ENCODE measurements around the gene CPEB3.
"Not testable (repeated sequence)": the region's sequence is repeated elsewhere in the genome, so short reads cannot be mapped to it uniquely, and the experiment has no call there.

CPEB3 gene

DNA sequence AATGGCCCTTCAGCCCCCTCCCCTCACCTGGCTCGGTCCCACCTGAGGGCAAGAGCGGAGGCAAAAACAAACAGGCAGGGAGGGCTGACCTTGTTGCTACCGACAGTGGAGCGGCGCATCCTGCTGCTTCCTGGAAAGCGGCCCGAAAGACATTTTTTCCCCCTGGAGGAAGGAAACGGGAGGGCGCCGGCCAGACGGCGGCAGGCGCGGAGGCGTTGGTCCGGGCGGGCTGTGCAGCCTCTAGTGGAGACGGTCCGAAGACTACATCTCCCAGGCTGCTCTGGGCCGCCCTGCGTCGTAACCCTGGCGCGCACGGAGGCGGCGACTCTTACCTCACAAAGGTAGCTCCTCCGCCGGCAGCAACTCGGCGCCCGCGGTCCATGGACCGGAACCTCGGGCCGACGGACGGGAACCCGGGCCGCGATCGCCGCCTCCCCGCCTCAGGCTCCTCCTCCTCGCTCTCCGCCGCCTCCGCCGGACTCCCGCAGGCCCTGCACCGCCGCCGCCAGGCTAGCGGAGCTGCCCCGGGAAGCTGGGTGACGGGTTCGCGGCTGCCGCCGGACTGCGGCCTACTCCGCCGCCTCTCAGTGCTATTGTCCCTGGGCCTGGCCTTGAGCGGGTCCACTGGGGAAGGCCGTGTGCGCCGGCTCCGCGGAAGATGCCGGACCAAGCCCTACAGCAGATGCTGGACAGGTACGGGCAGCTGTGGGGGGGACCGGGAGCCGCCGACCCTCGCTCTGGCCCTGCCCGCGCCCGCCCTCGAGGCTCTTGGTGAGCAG lies at the start of gene CPEB3, which contains the start of gene MARCHF5:
Gene CPEB3 (minus strand): TSS at position 242 of the 779 bp plus-strand sequence. CDS start 50,728 bp downstream, outside the sequence.
Gene MARCHF5 (plus strand): TSS at position 331 of the 779 bp plus-strand sequence. CDS start 328 bp downstream, at position 659.
- peak; percentile 90 for DNase-seq

DNA sequence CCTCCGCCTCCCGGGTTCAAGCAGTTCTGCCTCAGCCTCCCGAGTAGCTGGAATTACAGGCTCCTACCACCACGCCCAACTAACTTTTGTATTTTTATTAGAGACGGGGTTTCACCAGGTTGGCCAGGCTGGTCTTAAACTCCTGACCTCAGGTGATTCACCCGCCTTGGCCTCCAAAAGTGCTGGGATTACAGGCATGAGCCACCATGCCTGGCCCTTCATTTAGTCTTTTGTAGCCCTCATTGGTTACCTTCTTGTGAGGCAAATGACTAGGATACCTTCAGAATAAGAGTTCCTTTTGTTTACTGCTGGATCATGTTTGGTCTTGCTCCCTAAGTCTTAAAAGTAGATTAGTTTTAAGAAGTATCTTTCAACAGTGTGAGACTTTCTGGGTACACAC lies 39.0 kb upstream of the CPEB3 start:
- not testable (repeated sequence) for DNase-seq

DNA sequence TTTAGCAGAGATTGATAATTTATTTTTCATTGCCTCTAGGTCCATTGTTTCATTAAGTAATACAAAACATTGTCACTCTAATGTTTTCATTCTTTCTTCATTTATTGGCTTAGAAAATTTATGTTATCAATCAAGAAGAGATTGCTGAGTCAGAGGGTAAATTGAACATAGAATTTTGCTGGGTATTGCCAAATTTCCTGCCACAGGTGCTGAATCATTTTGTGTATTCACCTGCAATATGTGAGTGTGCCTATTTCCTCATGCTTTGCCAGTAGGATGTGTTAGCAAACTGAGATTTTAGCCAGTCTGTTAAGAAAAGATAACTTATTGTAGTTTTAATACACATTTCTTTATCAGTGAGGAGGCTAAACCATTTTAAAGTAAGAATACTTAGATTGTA lies 38.1 kb upstream of the CPEB3 start:
- DNase-seq = no peak

DNA sequence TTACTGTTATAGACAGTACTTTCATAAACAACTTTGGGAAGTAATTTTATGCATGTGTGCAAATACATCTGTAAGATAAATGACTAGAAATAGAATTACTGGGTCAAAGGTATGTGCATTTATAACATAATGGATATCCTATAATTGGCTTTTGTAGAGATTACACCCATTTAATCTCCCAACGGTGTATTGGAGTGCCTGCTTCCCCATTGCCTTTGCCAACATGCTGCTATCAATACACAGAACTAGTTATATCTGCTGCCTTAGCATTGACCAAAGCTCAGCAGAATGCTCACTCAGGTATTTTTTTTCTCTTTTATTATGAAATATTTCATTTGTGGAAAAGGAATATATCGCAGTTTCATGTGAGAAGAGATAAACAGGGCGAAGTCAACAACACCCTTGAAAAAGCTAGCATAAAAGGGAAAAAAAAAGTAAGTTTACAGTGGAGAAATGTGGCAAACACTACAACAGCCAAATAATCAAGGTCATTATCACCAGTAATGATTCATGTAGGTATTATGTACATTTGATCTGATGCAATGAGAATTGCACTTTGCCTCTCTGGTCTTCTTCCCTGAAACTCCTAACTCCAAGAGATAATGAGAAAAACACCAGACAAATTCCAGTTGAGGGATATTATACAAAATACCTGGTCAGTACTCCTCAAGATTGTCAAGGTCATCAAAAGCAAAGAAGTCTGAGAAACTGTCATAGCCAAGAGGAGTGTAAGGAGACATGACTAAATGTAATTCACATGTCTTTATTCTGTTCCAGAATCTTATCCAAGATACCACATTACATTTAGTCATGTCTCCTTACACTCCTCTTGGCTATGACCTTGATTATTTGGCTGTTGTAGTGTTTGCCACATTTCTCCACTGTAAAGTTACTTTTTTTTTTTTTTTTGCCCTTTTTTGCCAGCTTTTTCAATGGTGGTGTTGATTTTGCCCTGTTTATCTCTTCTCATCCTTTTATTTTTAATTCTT lies 36.9 kb upstream of the CPEB3 start:
- no peak for DNase-seq

DNA sequence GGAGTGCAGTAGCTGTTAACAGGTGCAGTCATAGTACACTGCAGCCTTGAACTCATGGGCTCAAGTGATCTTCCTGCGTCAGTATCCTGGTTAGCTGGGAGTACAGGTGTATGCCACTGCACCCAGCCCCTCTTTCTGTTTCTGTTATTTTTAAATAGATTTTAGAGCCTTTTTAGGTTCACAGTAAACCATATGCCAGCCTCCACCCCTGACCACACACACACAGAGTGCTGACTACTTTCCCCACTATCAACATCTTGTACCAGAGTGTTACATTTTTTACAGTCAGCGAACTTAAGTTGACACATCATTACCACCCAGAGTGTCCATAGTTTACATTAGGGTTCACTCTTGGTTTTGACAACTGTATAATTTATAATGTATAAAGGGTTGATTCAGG lies 32.2 kb upstream of the CPEB3 start:
- DNase-seq = no peak

DNA sequence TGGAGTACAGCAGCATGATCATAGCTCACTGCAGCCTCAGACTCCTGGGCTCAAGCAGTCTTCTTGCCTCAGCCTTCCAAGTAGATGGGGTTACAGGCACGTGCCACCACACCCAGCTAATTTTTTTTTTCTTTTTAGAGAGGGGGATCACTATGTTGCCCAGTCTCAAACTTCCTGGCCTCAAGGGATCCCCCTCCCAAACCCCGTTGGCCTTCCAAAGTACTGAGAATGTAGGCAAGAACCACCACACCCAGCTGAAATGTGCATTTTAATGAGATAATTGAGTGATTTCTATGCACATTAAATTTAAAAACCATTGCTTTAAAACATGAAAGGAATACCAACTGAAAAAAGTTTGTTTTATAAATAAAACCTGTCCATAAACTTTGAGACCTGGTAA lies 25.7 kb upstream of the CPEB3 start:
- DNase-seq = no peak

DNA sequence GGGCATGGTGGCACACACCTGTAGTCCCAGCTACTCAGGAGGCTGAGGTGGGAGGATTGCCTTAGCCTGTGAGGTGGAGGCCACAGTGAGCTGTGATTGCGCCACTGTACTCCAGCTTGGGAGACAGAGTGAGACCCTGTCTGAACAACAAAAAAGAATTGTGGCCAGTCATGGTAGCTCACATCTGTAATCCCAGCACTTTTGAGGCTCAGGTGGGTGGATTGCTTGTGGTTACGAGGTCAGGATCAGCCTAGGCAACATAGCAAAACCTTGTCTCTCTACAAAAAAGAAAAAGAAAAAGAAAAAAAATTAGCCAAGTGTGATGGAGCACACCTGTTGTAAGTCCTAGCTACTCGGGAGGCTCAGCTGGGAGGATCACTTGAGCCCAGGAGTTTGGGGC lies 22.9 kb upstream of the CPEB3 start:
- DNase-seq = no peak

DNA sequence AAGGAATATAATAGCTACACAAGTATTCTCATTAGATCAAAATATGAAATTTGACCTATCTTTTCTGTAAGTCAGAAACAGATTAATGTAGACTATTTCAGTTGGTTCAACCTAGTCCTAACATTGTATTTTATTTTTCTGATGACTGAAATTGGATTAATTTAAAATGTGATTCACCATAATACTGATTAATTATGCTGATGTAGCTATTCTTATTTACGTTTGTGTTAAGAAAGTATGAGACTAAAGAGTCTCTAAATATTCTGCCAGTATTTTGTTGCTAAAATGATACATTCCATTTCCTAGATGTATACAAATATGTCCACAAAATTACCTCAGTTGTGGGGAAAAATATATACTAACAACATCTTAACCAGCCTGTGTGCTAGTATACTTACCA lies 18.4 kb upstream of the CPEB3 start:
- no peak for DNase-seq

DNA sequence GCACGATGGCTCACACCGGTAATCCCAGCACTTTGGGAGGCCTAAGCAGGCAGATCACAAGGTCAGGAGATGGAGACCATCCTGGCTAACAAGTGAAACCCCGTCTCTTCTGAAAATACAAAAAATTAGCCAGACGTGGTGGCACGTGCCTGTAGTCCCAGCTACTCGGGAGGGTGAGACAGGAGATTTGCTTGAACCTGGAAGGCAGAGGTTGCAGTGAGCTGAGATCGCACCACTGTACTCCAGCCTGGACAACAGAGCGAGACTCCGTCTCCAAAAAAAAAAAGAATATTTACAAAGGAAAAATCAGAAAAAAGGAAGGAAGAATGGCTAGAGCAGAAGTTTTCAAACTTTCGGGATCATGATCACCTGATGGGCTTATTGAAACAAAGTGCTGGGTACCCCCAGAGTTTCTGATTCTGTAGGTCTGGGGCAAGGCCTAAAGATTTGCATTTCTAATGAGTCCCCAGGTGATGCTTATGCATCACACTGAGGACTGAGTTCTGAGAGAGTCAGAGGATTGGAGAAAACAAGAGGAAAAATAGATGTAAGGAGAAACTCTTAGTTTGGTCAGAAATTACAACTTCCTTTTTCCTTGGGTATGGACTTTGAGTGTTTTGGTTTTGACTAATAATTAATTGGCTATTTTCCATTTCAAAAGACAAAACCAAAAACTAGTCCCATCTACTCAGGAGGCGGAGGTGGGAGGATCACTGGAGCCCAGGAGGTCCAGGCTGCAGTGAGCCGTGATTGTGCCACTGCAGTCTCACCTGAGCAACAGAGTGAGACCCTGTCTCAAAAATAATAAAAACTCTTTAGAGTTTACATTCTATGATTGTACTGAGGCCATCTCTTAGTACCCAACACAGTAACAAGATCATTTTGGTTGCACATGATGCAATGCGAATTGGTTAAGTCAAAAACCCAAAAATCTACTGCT lies 14.5 kb upstream of the CPEB3 start:
- DNase-seq = no peak

DNA sequence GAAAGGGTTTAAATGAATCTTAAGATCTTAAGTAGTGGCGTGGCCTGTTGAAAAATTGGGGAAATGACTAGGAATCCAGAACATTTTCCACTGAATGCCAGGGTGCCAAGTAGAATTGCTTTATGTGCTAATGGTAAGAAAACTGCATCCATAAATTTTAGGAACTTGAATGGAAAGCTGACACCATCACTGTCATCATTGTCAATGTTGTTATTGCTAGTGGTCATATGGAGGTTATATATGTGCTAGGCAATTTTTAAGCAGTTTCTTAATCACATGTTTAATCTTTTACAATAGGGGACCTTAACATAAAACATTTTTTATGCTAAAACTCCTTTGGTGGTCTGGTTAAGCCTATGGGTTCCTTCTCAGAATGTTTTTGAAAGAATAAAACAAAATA lies 13.2 kb upstream of the CPEB3 start:
- no peak for DNase-seq

DNA sequence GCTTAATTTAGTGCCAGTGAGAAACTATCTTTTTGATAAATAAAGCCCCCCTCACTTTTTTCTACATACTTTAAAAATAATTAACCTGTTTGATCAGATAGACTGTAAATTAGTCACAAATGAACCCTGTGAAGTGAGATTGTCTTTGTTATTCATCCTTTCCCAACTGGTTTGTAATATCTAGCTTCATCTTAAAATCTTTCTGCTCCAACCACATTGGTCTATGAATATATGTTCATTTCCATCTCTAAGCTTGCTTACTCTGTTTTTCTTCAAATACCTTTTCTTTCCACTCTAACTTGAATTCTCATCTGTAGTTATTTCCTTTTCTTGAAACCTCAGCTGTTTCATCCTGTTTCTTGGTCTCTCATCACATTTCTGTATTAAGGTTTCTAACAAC lies 12.2 kb upstream of the CPEB3 start:
- DNase-seq = no peak

DNA sequence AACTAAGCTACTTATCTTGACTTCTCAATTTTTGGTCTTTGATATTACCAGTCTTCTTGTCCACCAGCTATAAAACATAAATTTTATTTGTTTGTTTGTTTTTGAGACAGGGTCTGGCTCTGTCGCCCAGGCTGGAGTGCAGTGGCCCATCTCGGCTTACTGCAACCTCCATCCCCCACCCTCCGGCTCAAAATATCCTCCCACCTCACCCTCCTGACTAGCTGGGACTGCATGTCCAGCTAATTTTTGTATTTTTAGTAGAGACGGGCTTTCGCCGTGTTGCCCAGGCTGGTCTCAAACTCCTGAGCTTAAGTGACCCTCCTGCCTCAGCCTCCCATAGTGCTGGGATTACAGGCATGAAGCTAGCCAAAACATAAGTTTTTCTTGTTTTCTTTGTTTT lies 7.6 kb upstream of the CPEB3 start:
- no peak for DNase-seq

DNA sequence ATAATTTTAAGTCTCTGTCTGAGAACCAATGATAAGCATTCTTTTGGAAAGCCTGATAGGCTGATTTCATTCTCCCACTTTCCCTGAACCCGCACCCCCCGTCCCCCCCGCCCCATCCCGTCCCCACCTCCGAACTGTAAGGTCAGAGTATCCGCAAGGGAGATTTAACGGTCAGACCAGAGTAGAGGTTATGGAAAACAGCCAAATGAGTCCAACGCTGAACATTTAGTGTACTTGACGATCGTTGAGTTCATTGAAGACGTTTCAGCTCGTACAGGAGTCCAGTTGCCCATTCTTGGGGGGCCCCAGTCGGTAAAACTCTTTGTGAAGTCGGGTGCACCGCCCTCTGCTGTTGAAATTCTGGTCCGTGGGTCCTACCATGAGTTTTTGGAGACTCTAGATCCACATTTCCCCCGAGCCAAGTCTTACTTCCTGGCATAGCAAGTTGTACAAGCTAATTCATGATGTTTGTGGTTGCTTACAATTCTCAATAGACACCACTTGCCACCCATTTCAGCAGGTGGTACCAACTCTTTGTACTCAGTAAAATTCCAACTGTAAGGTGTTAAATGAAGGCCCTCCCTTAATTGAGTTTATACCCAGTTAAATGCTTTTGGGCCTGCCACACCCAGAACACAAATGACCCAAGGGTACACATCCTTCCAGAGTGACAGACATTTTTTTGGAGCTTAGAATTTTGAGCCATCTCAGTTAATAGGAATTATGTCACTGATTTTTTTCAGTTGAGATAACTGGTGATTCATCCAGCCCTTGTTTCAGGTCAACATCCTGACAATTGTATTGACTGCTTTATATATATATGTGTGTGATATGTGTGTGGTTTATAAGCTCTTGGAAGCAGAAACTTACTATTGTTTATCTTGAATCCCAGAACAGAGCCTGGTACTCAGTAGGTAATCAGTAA lies 1.3 kb upstream of the CPEB3 start:
- DNase-seq = peak; percentile 25

DNA sequence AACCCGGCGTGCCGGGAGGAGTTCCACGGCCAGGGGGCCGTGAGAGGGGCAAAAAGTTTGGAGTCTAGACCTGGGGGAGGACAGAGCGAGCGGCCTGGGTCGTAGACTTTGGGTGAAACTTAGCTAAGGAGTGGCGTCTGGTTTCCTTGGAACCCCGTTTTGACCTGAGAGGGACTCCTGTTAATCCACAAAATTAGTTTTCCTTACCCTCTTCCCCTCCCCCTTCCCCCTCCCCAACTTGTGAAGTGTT lies 663 bp upstream of the CPEB3 start:
- DNase-seq = no peak

DNA sequence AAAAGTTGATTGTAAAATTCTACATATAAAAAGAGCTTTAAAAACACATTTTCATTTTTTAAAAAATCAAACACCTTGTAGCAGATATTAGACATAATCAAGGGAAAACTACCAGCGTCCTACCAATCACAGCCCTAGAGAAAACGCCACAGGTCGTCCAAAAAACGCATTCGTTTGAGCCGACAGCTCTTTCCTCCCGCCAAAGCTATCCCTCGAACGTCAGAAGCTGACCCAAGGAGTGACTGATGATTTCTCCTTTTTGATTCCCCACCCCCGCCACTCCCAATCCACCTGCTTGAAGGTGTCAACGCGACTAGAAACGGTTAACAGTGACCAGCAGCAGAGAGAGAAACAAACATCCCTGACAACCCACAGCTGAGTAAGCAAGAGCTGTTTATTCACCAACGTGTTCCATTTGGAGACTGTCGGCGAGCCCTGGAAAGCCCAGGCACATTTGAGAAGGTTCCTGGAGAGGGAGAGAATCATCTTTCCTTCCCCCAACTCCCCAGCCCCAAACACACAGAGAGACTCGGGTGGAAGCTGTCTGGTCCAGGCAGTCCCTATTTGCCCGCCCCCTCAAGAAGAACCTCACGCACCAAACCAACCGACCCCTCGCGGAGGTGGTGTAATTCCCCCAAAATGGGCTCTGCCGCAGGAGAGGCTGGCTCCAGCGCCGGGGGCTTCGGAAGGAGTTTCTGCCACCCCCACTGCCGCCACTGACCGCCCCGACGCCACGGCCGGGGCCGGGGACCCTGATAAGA lies 622 bp downstream of the CPEB3 start:
- peak; percentile 36 for DNase-seq

DNA sequence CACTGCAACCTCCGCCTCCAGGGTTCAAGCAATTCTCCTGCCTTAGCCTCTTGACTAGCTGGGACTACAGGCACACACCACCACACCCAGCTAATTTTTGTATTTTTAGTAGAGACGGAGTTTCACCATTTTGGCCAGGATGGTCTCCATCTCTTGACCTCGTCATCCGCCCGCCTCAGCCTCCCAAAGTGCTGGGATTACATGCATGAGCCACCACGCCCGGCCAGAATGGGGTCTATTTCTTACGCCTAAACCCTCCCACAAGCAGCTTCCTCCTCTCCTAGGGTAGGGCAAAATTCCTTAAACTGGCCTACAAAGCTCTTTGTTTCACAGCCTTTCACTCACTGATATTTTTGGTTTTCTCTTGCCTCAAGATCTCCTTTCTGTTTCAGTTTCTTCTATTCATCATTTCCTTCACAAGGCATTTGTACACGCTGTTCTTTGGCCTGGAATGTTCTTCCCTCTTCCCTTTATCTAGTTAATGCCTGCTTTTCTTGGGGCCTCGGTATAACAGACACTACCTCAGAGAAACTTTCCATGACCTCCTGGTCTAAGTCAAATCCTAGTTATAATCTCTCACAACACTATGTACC lies 6.7 kb downstream of the CPEB3 start:
- DNase-seq = no peak

DNA sequence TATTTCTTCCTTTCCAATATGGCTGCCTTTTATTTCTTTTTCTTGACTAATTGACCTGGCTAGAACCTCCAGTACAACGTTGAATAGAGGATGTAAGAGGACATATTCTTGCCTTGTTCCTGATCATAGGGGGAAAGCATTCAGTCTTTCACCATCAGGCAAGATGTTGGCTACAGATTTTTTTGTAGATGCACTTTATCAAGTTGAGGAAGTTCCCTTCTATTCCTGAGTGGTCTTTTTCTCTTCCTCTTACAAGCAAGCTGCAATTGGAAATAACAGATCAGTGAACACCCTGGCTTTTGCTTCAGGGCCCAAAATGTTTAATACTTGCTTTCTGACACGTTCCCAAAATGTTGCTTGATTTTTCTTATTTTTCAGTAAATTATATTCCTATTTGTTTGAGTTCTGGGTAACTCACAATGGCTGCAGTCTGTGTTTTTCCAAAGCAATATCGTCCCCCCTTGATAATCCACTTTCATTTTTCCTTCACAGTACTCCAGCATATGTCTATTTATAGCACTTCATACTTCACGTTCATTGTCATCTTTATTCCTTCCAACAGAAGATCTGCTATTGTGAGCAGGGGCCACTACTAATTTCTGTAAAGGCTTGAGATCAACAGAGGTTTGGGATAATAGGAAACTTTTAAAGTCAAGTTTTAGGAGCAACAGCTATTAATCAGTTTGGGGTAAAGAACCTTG lies 11.7 kb downstream of the CPEB3 start:
- no peak for DNase-seq

DNA sequence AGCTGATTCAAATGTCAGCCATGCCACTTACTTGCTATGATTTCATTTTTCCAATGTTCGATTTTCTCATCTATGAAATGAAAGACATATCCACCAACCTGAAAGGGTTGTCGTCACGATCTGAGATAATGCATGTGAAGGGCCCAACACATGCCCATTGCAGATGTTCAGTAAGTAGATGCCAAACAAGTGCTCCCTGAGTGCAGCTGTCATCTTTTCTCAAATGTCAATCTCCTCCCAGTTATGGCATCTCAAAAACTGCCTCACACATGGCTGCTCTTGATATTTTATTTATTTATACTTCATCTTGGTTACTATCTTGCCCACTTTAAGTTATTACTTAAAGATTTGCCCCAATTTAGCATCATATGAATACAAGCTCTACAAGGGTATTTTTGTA lies 16.8 kb downstream of the CPEB3 start:
- DNase-seq = no peak

DNA sequence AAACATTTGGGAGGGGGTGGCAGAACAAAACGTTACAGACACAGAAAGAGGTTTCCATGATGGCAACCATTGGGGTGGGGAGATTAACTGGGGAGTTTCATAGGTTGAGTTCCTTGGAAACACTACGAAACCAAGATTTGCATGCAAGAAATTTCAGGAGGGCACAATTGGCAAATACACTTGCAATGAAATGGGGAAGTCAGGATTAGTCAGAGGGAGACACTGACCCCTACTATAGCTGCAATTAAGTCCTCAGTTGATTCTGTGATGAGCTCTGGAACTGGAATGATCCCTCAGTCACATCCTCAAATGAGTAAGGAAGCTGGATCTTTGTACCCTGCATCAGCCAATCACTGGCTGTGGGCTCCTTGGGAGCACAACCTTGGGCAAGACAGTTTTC lies 22.1 kb downstream of the CPEB3 start:
- no peak for DNase-seq

DNA sequence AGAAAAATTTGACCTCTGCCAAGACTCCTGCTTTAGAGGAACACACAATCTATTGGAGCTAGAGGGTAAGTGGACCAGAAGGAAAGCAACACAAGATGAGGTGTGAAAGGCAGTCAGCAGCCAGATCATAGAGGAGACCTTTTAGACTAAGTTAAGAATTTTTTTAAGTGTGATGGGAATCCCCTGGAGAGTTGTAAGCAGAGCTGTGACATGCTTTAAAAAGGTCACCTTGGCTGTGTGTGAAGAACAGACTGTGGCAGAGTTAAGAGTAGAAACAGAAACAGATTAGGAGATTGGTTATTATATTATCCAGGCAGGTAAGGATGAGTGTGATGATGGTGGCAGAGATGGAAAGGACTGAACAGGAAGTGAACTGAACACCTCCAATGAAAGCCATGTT lies 23.5 kb downstream of the CPEB3 start:
- no peak for DNase-seq
